Spleen (tissue), 11 donors: Measurements from ENCODE around the gene RAVER2. TPM values are rescaled to one million over a fixed set of nuclear protein-coding genes. Genes with fewer than 3 reads are reported as not detected.

Experiments used
- DNase-seq: peaks from one replicate; pipeline ENCODE4 v3.0.0-alpha.2; 2020
- H3K27ac ChIP-seq, 8 donors: fragments of 200-600 bp; sonication (generic) in 7 of 8; 1 replicate in 4 of 8; 2 replicates in 4 of 8; pipeline versions ENCODE4 v1.5.0 to v1.8.0; 2016 to 2021; ENCODE audit warnings: inconsistent platforms in 4 of 8, mild to moderate bottlenecking in 4 of 8, moderate library complexity in 1 of 8
- H3K27me3 ChIP-seq, 7 donors: fragments of 200-600 bp; sonication (generic) in 6 of 7; replicated peaks in 1 of 7; 1 replicate in 4 of 7; 2 replicates in 3 of 7; pipeline versions ENCODE4 v1.5.0 to v1.8.0; 2016 to 2021; ENCODE audit warnings: inconsistent platforms in 3 of 7, mild to moderate bottlenecking in 1 of 7
- H3K36me3 ChIP-seq, 6 donors: fragments of 200-600 bp; sonication (generic) in 5 of 6; 1 replicate in 4 of 6; 2 replicates in 2 of 6; pipeline versions ENCODE4 v1.5.0 to v1.8.0; 2016 to 2021; ENCODE audit warnings: inconsistent platforms in 2 of 6
- H3K4me1 ChIP-seq, 6 donors: fragments of 200-600 bp; sonication (generic) in 5 of 6; 1 replicate in 3 of 6; 2 replicates in 3 of 6; pipeline versions ENCODE4 v1.5.0 to v1.8.0; 2016 to 2021; ENCODE audit warnings: inconsistent platforms in 3 of 6
- H3K4me3 ChIP-seq, 8 donors: fragments of 200-600 bp; sonication (generic) in 7 of 8; 1 replicate in 4 of 8; 2 replicates in 4 of 8; pipeline versions ENCODE4 v1.5.0 to v1.8.0; 2016 to 2021; ENCODE audit warnings: inconsistent platforms in 4 of 8, mild to moderate bottlenecking in 4 of 8, moderate library complexity in 2 of 8
- H3K9me3 ChIP-seq, 8 donors: fragments of 200-600 bp; sonication (generic) in 7 of 8; 1 replicate in 4 of 8; 2 replicates in 4 of 8; pipeline versions ENCODE4 v1.5.0 to v1.8.0; 2016 to 2021; ENCODE audit warnings: inconsistent platforms in 4 of 8
- POLR2A ChIP-seq, 3 donors: fragments of 450-650 bp; IDR thresholded peaks; one replicate each; pipeline ENCODE4 v1.5.1; 2017; ENCODE audit warnings: antibody characterized with exemption in 3 of 3, mild to moderate bottlenecking in 1 of 3
- POLR2AphosphoS5 ChIP-seq, 3 donors: sonication (generic); formaldehyde crosslinking; IDR thresholded peaks; one replicate each; pipeline ENCODE4 v1.5.1; 2017; ENCODE audit warnings: antibody characterized with exemption in 3 of 3
- WGBS, 5 donors: extraction: QIAGEN DNeasy Blood & Tissue Kit in 3 of 5; methylation state at CpG; one replicate each; pipeline versions ENCODE4 v1.1.5 to v1.1.7; 2013 to 2018; 5-methylcytosine and 5-hydroxymethylcytosine counted together
- intact Hi-C: fragments of 100-400 bp; cut with DNase I; formaldehyde crosslinking; loops from one replicate; pipeline ENCODE4 v1.15.0; 2023; ENCODE audit warnings: low total_unique reads
- polyA plus RNA-seq, 3 donors: library from polyadenylated mRNA; stranded (reverse); fragments of 200-250 nt; gene quantifications; one replicate each; pipeline ENCODE4 v1.2.1, GENCODE V29; 2013
- total RNA-seq, 7 donors: library from RNA; depleted of rRNA in 3 of 7; stranded (reverse); fragments of >200 nt in 3 of 7; fragmentation: NEBNext Ultra II Directional in 4 of 7; extraction: Animal tissue kit (Norgen Biotek cat#: 25700) in 4 of 7; gene quantifications; one replicate each; pipeline versions ENCODE4 v1.1.0 to v1.2.1, GENCODE V29; 2016 to 2021
- TF ChIP-seq, protein P1 (sequence below), 11 experiments: fragments of 200-600 bp in 7 of 11; fragments of 450-650 bp in 4 of 11; sonication (generic) in 4 of 11; IDR thresholded peaks in 8 of 11; conservative IDR thresholded peaks in 3 of 11; 1 replicate in 7 of 11; 2 replicates in 4 of 11; pipeline versions ENCODE4 v1.4.0 to v1.8.0; 2016 to 2021; ENCODE audit warnings: antibody characterized with exemption in 11 of 11, inconsistent platforms in 4 of 11, mild to moderate bottlenecking in 1 of 11
- donor health status: healthy with polysubstance abuse.
- donor health status: DM: no; HTN: no; CAD: no; lungs with moderate emphysema.
- donor health status: DM: no; HTN: no; CAD: no.
- donor health status: Bipolar disorder and iron deficiency.
- donor health status: healthy.
- donor health status: DM: no; HTN: no; CAD: no.
- donor health status: DM: yes; HTN: yes; CAD: no.

Gene RAVER2
- total and polyA plus RNA-seq, 10 donors, result 1.8 to 14.1 (median 7.7) TPM

DNA sequence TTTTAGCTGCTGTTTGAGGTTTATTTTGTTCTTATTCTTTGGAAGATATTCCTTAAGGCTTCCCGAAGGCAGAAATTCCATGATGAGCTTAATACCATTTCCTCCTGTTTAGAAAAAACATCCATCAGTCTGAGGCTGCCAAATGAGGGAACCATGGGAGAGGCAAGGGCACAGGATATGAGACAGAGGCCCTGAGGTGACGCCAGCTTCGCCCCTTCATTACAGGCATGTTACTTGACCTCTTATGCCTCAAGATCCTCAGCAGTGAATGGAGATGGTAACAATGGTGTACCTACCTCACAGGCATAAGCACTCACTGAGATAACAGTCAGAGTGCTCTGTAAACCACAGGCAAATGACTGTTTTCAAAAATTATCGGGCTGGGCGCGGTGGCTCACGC is 93.6 kb downstream of the RAVER2 start:
- no peaks in the 10 kb centered on the region for H3K27me3 ChIP-seq
- H3K27ac ChIP-seq, result peak overlapping the region in 2 of 8 donors; percentile 13 to 21

DNA sequence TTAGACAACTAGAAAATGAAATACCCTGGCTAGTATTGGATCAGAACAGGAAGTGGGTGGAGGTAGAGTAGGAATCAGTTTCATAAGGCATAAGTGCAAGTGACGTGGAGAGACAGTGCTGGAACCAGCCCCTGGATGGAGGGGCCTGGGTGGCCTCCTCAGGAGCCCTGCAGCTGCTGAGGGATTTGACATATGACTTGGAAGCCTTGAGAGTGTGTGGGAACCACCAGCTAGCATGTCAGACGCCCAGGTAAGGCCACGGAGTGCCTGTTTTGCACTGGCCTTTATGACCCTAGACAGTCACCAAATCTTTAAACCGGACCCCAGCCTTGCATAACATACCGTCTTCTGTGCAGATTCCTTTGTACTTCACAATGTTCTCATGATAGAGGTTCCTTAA is 94.4 kb downstream of the RAVER2 start:
- H3K36me3 ChIP-seq, result peaks cover 7 to 100% (median 94%) of the 10 kb centered on the region in 6 donors
- intact Hi-C loops, result no loop called here

More for the DNA sequence above, 93.6 kb downstream of the RAVER2 start:
- intact Hi-C loops, result no loop called here
- no peak for DNase-seq
- H3K4me3 ChIP-seq, result no peak overlapping the region
- TF ChIP-seq POLR2AphosphoS5 (IDR thresholded peaks at IDR 0.05), result peak in 1 of 3 donors; percentile 56
- no peak for TF ChIP-seq POLR2A (IDR thresholded peaks at IDR 0.05)
- H3K4me1 ChIP-seq, result peaks cover 4 to 24% (median 14%) of the 10 kb centered on the region in 6 donors
- no peaks in the 10 kb centered on the region for H3K9me3 ChIP-seq
- 81 to 88% (median 87%) methylated on average over 7 of the region's 7 CpGs for WGBS, 5 donors
- peaks cover 11 to 100% (median 94%) of the 10 kb centered on the region in 6 donors for H3K36me3 ChIP-seq

DNA sequence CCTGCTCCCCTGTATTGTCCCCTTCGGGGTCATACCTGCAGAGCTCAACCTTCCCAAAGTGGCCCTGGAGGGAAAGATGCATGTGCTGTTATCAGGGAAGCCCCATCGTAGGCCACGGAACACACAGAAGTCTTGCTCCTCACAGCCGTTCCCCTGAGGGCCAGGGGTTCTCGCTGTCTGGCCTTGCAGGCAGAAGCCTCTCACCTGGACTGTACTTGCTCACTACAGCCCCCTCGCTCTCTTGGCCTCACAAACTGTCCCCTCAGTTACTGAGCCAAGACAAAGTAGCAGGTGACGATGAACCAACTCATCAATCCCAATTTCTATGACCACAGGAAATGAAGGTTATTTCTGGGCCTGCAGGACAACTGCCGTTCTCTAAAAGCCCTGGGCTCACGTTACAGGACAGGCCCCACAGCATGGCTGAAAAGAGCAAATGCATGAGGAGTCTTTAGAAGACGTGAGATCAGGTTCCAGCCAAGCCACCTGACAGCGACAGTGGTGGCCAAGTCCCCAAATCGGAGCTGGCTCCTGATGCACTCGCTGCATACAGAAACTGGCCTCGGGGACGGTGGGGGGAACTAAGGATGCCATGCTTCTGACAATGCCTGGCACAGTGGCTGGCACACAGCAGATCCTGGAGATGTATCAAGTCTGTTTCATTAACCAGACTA is 95.0 kb downstream of the RAVER2 start:
- H3K9me3 ChIP-seq, result no peaks in the 10 kb centered on the region
- no peaks in the 10 kb centered on the region for H3K27me3 ChIP-seq
- peaks cover 7 to 100% (median 94%) of the 10 kb centered on the region in 6 donors for H3K36me3 ChIP-seq
- no peak overlapping the region for H3K4me3 ChIP-seq
- intact Hi-C loops, result no loop called here
- H3K27ac ChIP-seq, result no peak overlapping the region
- TF ChIP-seq POLR2A (IDR thresholded peaks at IDR 0.05) (no peak), POLR2AphosphoS5 (IDR thresholded peaks at IDR 0.05) (no peak)
- TF ChIP-seq, protein P1, sequence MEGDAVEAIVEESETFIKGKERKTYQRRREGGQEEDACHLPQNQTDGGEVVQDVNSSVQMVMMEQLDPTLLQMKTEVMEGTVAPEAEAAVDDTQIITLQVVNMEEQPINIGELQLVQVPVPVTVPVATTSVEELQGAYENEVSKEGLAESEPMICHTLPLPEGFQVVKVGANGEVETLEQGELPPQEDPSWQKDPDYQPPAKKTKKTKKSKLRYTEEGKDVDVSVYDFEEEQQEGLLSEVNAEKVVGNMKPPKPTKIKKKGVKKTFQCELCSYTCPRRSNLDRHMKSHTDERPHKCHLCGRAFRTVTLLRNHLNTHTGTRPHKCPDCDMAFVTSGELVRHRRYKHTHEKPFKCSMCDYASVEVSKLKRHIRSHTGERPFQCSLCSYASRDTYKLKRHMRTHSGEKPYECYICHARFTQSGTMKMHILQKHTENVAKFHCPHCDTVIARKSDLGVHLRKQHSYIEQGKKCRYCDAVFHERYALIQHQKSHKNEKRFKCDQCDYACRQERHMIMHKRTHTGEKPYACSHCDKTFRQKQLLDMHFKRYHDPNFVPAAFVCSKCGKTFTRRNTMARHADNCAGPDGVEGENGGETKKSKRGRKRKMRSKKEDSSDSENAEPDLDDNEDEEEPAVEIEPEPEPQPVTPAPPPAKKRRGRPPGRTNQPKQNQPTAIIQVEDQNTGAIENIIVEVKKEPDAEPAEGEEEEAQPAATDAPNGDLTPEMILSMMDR (IDR thresholded peaks at IDR 0.05 in 8 of 11, conservative IDR thresholded peaks at IDR 0.05 in 3 of 11), result no peak
- peaks cover 4 to 25% (median 14%) of the 10 kb centered on the region in 6 donors for H3K4me1 ChIP-seq
- no peak for DNase-seq
- 89 to 95% (median 95%) methylated on average over 15 of the region's 15 CpGs for WGBS, 5 donors

More for the DNA sequence above, 94.4 kb downstream of the RAVER2 start:
- Histone ChIP-seq H3K4me1 (peaks cover 4 to 25% (median 14%) of the 10 kb centered on the region in 6 donors), H3K9me3 (no peaks in the 10 kb centered on the region), H3K27me3 (no peaks in the 10 kb centered on the region), H3K4me3 (no peak overlapping the region), H3K27ac (peak overlapping the region in 1 of 8 donors; percentile 11)
- TF ChIP-seq POLR2AphosphoS5 (IDR thresholded peaks at IDR 0.05), result no peak
- TF ChIP-seq POLR2A (IDR thresholded peaks at IDR 0.05), result no peak
- TF ChIP-seq, protein P1 (IDR thresholded peaks at IDR 0.05 in 8 of 11, conservative IDR thresholded peaks at IDR 0.05 in 3 of 11), result no peak
- DNase-seq, result no peak
- WGBS, 5 donors, result 82 to 91% (median 88%) methylated on average over 5 of the region's 5 CpGs

DNA sequence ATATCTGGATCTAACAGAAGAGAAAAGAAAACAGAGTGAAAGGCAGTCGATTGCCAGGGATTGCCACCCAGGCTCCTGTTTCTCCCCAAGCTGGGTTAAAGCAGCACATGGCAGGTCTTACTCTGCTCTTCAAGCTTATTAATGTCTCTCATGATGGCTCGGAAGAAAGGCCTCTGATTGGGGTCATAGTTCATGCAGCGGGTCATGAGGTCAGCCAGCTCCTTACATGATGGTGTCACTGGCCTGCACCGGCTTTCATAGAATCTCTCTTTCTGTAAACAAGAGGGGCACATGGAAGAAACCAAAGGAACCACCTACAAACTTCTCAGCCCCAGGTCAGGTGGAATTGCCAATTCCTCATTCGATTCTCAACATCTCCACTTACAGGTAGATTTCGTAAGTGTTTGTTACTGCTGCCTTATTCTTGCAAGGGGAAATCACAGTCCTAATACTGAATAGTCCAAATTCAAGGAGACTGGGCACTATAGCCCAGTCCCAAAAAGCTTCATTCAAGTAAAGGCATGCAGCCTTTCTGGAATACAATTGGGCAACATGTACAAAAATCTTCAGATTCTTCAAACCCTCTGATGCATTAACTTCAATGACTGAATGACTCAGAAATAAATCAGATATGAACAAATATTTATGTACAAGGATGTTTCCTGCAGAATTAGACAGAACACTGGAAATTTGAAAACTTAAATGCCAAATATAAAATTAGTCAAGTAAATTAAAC is 96.6 kb downstream of the RAVER2 start:
- intact Hi-C loops, result no loop called here
- no peak for DNase-seq
- H3K4me3 ChIP-seq, result no peak overlapping the region
- H3K4me1 ChIP-seq, result peaks cover 4 to 25% (median 14%) of the 10 kb centered on the region in 6 donors
- 73 to 90% (median 81%) methylated on average over 6 of the region's 6 CpGs for WGBS, 5 donors
- peaks cover 0 to 100% (median 94%) of the 10 kb centered on the region in 6 donors for H3K36me3 ChIP-seq
- TF ChIP-seq POLR2A (IDR thresholded peaks at IDR 0.05) (no peak), POLR2AphosphoS5 (IDR thresholded peaks at IDR 0.05) (no peak)
- H3K27me3 ChIP-seq, result no peaks in the 10 kb centered on the region
- no peaks in the 10 kb centered on the region for H3K9me3 ChIP-seq
- peak overlapping the region in 5 of 8 donors; percentile 9 to 67 (median 30) for H3K27ac ChIP-seq

DNA sequence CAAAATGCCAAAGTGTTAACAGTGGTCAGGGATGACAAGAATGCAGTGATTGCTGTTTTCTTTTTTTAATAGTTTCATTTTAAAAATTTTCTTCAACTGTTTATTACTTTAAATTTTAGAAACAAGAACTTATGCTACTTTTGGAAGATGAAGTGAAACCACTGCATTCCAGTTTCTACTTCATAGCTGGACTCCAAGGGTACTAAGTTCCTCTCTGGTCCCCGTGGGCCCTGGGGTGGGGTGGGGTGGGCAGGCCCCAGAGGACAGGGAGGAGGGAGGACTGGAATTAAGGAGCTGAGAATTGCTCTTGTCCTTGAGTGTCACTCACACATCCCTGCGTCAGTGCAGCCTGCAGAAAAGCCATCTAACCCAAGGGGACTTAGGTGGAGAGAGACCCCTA is 97.3 kb downstream of the RAVER2 start:
- WGBS, 5 donors, result 39 to 85% (median 56%) methylated on average over 2 of the region's 2 CpGs
- Histone ChIP-seq H3K36me3 (peaks cover 0 to 100% (median 94%) of the 10 kb centered on the region in 6 donors), H3K4me1 (peaks cover 4 to 25% (median 14%) of the 10 kb centered on the region in 6 donors), H3K27me3 (no peaks in the 10 kb centered on the region), H3K4me3 (no peak overlapping the region), H3K9me3 (no peaks in the 10 kb centered on the region), H3K27ac (peak overlapping the region in 5 of 8 donors; percentile 9 to 67 (median 30))
- TF ChIP-seq POLR2AphosphoS5 (IDR thresholded peaks at IDR 0.05) (no peak), POLR2A (IDR thresholded peaks at IDR 0.05) (no peak)
- TF ChIP-seq, protein P1 (IDR thresholded peaks at IDR 0.05 in 8 of 11, conservative IDR thresholded peaks at IDR 0.05 in 3 of 11), result no peak
- DNase-seq, result no peak
- intact Hi-C loops, result no loop called here
